ENCODE data around the gene KLHL28. TPM values are rescaled to one million over a fixed set of nuclear protein-coding genes. Genes with fewer than 3 reads are reported as not detected.
A peak's percentile ranks its signal among the peaks of the same experiment; 100 is the strongest.

Gene KLHL28
- total RNA-seq, 4 donors from 2014 or later, result 10.0 to 18.4 (median 11.6) TPM

GRCh38 chr14:44910821-44911220, 50.9 kb downstream of the KLHL28 start:
- peaks cover 0 to under 1% (median 0%) of the 10 kb centered on the region in 3 donors for H3K36me3 ChIP-seq
- WGBS, 2 donors, result 89 to 96% methylated on average over 2 of the region's 2 CpGs
- H3K9me3 ChIP-seq, result no peaks in the 10 kb centered on the region
- no peak overlapping the region for H3K4me3 ChIP-seq
- no peak for DNase-seq (ENCODE audit: low spot score in 2 of 2)
- no peaks in the 10 kb centered on the region for H3K27me3 ChIP-seq
- peaks cover 0 to 16% (median 0%) of the 10 kb centered on the region in 4 donors for H3K4me1 ChIP-seq
- TF ChIP-seq POLR2A (IDR thresholded peaks at IDR 0.05) (no peak), EP300 (IDR thresholded peaks at IDR 0.05) (no peak)
- TF ChIP-seq, protein P1, sequence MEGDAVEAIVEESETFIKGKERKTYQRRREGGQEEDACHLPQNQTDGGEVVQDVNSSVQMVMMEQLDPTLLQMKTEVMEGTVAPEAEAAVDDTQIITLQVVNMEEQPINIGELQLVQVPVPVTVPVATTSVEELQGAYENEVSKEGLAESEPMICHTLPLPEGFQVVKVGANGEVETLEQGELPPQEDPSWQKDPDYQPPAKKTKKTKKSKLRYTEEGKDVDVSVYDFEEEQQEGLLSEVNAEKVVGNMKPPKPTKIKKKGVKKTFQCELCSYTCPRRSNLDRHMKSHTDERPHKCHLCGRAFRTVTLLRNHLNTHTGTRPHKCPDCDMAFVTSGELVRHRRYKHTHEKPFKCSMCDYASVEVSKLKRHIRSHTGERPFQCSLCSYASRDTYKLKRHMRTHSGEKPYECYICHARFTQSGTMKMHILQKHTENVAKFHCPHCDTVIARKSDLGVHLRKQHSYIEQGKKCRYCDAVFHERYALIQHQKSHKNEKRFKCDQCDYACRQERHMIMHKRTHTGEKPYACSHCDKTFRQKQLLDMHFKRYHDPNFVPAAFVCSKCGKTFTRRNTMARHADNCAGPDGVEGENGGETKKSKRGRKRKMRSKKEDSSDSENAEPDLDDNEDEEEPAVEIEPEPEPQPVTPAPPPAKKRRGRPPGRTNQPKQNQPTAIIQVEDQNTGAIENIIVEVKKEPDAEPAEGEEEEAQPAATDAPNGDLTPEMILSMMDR (IDR thresholded peaks at IDR 0.05), result no peak
- no peak overlapping the region for H3K27ac ChIP-seq

DNA sequence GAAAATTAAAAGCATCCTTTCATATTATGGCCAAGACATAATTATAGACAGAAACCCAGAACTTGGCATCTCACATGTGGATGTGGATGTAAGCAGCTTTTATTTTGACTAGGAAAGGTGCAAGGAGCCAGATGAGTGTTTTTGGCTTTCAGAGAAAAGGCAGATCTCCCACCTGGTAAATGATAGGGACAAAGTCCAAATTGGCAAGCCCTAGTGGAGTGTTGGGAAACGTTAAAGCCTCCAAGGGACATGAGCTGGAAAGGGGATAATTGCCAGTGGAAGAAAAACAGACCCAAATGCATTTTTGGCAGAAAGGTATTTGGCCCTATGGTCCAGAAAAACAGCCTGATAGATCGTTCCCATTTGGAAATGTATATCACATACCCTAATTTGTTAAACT, 60.1 kb downstream of the KLHL28 start:
- Histone ChIP-seq H3K4me3 (no peak overlapping the region), H3K9me3 (no peaks in the 10 kb centered on the region), H3K4me1 (peaks cover 0 to 29% (median 3%) of the 10 kb centered on the region in 4 donors), H3K36me3 (peaks cover 0 to 34% (median 0%) of the 10 kb centered on the region in 3 donors), H3K27ac (no peak overlapping the region), H3K27me3 (no peaks in the 10 kb centered on the region)
- 52 to 55% methylated on average over 2 of the region's 2 CpGs for WGBS, 2 donors
- TF ChIP-seq, protein P1 (IDR thresholded peaks at IDR 0.05), result no peak
- no peak for TF ChIP-seq EP300 (IDR thresholded peaks at IDR 0.05)
- TF ChIP-seq POLR2A (IDR thresholded peaks at IDR 0.05), result no peak
- no peak for DNase-seq (ENCODE audit: low spot score in 2 of 2)

DNA sequence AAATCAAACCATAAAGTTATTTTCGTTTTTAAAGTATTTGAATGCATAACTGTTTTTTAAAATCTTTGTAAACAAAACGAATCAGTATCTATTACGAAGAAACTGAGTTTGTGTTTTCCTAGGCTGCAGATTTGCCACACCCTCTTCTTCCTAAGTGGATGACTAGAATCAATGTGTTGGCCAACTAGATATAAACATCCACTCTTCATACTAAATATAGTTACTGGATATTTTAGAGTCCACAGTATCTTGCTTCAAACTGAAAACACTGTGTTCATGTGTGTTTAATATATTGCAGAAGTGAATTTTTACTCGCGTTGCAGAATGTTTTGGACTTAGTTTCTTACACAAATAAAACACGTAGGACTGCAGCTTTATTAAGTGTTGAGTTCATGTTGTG, 63.2 kb downstream of the KLHL28 start:
- Histone ChIP-seq H3K27ac (peak overlapping the region in 3 of 4 donors; percentile 98 to 100 (median 99)), H3K27me3 (no peaks in the 10 kb centered on the region), H3K4me3 (peak overlapping the region in 2 of 4 donors; percentile 77 to 95), H3K36me3 (peaks cover 0 to 14% (median 0%) of the 10 kb centered on the region in 3 donors), H3K9me3 (no peaks in the 10 kb centered on the region), H3K4me1 (peaks cover 0 to 34% (median 5%) of the 10 kb centered on the region in 4 donors)
- WGBS, 2 donors, result 16 to 24% methylated on average over 6 of the region's 6 CpGs
- no peak for DNase-seq (ENCODE audit: low spot score in 2 of 2)
- TF ChIP-seq, protein P1 (IDR thresholded peaks at IDR 0.05), result no peak
- TF ChIP-seq EP300 (IDR thresholded peaks at IDR 0.05), result no peak
- no peak for TF ChIP-seq POLR2A (IDR thresholded peaks at IDR 0.05)

- H3K27me3 ChIP-seq, result no peaks in the 10 kb centered on the region
- H3K4me1 ChIP-seq, result peaks cover 0 to 34% (median 5%) of the 10 kb centered on the region in 4 donors
- peaks cover 0 to 14% (median 0%) of the 10 kb centered on the region in 3 donors for H3K36me3 ChIP-seq
- no peaks in the 10 kb centered on the region for H3K9me3 ChIP-seq
- H3K4me3 ChIP-seq, result peak overlapping the region; percentile 77 to 95 (median 85)
- 1 to 3% methylated on average over 13 of the region's 13 CpGs for WGBS, 2 donors
- TF ChIP-seq EP300 (IDR thresholded peaks at IDR 0.05) (no peak), POLR2A (IDR thresholded peaks at IDR 0.05) (no peak)
- TF ChIP-seq, protein P1 (IDR thresholded peaks at IDR 0.05), result no peak
- DNase-seq (ENCODE audit: low spot score in 2 of 2), result no peak
- peak overlapping the region; percentile 98 to 100 (median 99) for H3K27ac ChIP-seq
Observed at GRCh38 chr14:44897845-44898151, 63.9 kb downstream of the KLHL28 start.

- Histone ChIP-seq H3K27ac (peak overlapping the region; percentile 98 to 100 (median 99)), H3K9me3 (no peaks in the 10 kb centered on the region), H3K4me3 (peak overlapping the region; percentile 77 to 95 (median 85)), H3K4me1 (peaks cover 0 to 34% (median 5%) of the 10 kb centered on the region in 4 donors), H3K36me3 (peaks cover 0 to 11% (median 0%) of the 10 kb centered on the region in 3 donors), H3K27me3 (no peaks in the 10 kb centered on the region)
- peak; percentile 31 to 84 for TF ChIP-seq EP300 (IDR thresholded peaks at IDR 0.05)
- TF ChIP-seq POLR2A (IDR thresholded peaks at IDR 0.05), result peak; percentile 54 to 80
- TF ChIP-seq, protein P1 (IDR thresholded peaks at IDR 0.05), result peak in 1 of 5 experiments; percentile 12
- WGBS, 2 donors, result 0 to 1% methylated on average over 22 to 59 of the region's 81 CpGs
- peak; percentile 99 for DNase-seq (ENCODE audit: low spot score in 2 of 2)
Observed at GRCh38 chr14:44897041-44897844, 64.5 kb downstream of the KLHL28 start.
